ENCODE measurements around the gene UBL3. TPM values are rescaled to one million over a fixed set of nuclear protein-coding genes. Genes with fewer than 3 reads are reported as not detected.

UBL3 gene
- total RNA-seq, 2 experiments from 2014 or later, result 39.5 to 41.9 TPM

DNA sequence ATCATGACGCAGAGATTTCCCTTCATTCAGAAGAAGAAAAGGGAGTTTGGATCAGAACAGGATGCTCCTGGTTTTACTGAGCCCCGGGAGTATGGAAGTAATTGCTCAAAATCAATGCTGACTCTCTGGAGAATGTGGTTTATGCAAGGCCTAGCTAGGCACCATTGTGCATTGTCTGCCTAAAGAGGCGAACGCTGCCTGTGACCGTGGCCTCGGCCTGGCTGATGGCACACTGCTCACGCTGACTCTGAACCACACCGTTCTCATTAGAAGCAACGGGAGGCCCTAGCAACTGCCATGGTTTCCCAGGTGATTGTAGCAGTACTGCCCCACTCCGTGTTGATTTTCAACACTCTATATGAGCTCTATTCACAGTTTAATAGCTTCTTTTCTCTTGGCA, 41.7 kb upstream of the UBL3 start:
- no peak overlapping the region for H3K4me3 Mint-ChIP-seq
- intact Hi-C loops (cut with DNase I, micrococcal nuclease), result loop anchor here in 1 of 2 experiments (5.0 kb wide), 1 partner anchor 990 kb away; no protein-coding TSS in a partner anchor

DNA sequence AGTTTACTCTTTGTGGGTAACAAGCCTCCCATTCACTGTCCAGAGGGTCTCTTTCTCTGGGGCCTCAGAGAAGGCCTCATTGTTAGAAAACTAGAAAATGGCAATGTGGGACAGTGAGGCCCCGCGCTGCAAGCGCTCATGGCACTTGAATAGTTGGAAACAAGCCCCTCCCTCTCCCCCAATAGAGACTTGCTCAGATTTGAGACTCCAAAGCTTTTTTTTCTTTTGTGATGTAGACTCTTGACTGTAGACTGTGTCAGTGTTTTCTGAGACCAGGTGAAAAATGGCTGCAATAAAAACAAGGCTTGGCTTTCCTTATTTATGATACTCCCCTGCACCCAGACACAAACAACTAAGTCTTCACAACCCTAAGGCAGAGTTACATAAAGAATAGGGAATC, 38.7 kb upstream of the UBL3 start:
- Histone ChIP-seq H3K36me3 (ENCODE audit: insufficient read depth, low read length) (no peaks in the 10 kb centered on the region), H3K27ac (ENCODE audit: low read depth in 1 of 2, low read length in 2 of 2) (no peak overlapping the region), H3K9me3 (ENCODE audit: control insufficient read depth in 1 of 2, insufficient read depth in 1 of 2, low read length in 2 of 2) (no peaks in the 10 kb centered on the region), H3K27me3 (ENCODE audit: control insufficient read depth in 1 of 2, insufficient read depth in 2 of 2, low read length in 2 of 2) (no peaks in the 10 kb centered on the region), H3K4me3 (ENCODE audit: low read length) (no peak overlapping the region), H3K4me1 (ENCODE audit: insufficient read depth, low read length) (peaks cover 2% of the 10 kb centered on the region)
- POLR2A ChIA-PET, result no interaction called here
- no peak for DNase-seq
- Mint-ChIP-seq H3K36me3 (ENCODE audit: low read depth) (no peaks in the 10 kb centered on the region), H3K27ac (no peak overlapping the region), H3K4me1 (ENCODE audit: low read depth) (peaks cover 5% of the 10 kb centered on the region), H3K27me3 (no peaks in the 10 kb centered on the region), H3K4me3 (no peak overlapping the region), H3K9me3 (no peaks in the 10 kb centered on the region)
- CTCF ChIA-PET, result no interaction called here
- intact Hi-C loops (cut with DNase I, micrococcal nuclease), result no loop called here
- no peak for ATAC-seq (ENCODE audit: poor library complexity)
- TF ChIP-seq, protein P1, sequence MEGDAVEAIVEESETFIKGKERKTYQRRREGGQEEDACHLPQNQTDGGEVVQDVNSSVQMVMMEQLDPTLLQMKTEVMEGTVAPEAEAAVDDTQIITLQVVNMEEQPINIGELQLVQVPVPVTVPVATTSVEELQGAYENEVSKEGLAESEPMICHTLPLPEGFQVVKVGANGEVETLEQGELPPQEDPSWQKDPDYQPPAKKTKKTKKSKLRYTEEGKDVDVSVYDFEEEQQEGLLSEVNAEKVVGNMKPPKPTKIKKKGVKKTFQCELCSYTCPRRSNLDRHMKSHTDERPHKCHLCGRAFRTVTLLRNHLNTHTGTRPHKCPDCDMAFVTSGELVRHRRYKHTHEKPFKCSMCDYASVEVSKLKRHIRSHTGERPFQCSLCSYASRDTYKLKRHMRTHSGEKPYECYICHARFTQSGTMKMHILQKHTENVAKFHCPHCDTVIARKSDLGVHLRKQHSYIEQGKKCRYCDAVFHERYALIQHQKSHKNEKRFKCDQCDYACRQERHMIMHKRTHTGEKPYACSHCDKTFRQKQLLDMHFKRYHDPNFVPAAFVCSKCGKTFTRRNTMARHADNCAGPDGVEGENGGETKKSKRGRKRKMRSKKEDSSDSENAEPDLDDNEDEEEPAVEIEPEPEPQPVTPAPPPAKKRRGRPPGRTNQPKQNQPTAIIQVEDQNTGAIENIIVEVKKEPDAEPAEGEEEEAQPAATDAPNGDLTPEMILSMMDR (IDR thresholded peaks at IDR 0.05), result no peak

More for the DNA sequence above, 41.7 kb upstream of the UBL3 start:
- Histone ChIP-seq H3K4me3 (ENCODE audit: low read length) (no peak overlapping the region), H3K9me3 (ENCODE audit: control insufficient read depth in 1 of 2, insufficient read depth in 1 of 2, low read length in 2 of 2) (no peaks in the 10 kb centered on the region), H3K4me1 (ENCODE audit: insufficient read depth, low read length) (peaks cover 4% of the 10 kb centered on the region), H3K27me3 (ENCODE audit: control insufficient read depth in 1 of 2, insufficient read depth in 2 of 2, low read length in 2 of 2) (no peaks in the 10 kb centered on the region), H3K27ac (ENCODE audit: low read depth in 1 of 2, low read length in 2 of 2) (no peak overlapping the region), H3K36me3 (ENCODE audit: insufficient read depth, low read length) (no peaks in the 10 kb centered on the region)
- DNase-seq (no peak), ATAC-seq (ENCODE audit: poor library complexity) (no peak)
- Mint-ChIP-seq H3K27me3 (no peaks in the 10 kb centered on the region), H3K4me1 (ENCODE audit: low read depth) (peaks cover 5% of the 10 kb centered on the region), H3K27ac (no peak overlapping the region), H3K9me3 (no peaks in the 10 kb centered on the region), H3K36me3 (ENCODE audit: low read depth) (no peaks in the 10 kb centered on the region)
- POLR2A ChIA-PET, result interaction anchor here (1.6 kb wide), 1 partner anchor 42 kb away, joined by 3 read pairs; the partner anchor contains the start of gene UBL3
- CTCF ChIA-PET, result no interaction called here
- TF ChIP-seq, protein P1 (IDR thresholded peaks at IDR 0.05), result no peak

DNA sequence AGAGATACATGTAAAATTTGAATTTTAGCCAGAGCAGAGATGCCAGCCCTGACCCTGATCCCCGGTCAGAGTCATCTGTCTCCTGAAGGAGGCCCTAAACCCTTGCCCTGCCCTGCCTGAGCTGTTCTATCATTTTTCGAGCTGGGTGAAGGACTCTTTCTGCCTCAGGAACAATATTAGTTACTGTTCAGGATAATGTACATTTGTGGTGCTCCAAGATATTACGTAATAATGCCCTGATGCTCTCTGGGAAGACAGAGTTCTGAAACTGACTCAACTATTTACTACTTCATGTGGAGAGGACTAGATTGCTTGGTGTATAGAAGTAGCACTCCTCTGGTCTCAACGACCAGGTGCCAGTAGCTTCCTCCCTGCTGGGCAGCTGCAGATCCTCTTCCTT, 37.9 kb upstream of the UBL3 start:
- Histone ChIP-seq H3K36me3 (ENCODE audit: insufficient read depth, low read length) (no peaks in the 10 kb centered on the region), H3K4me1 (ENCODE audit: insufficient read depth, low read length) (no peaks in the 10 kb centered on the region), H3K4me3 (ENCODE audit: low read length) (no peak overlapping the region), H3K27me3 (ENCODE audit: control insufficient read depth in 1 of 2, insufficient read depth in 2 of 2, low read length in 2 of 2) (no peaks in the 10 kb centered on the region), H3K9me3 (ENCODE audit: control insufficient read depth in 1 of 2, insufficient read depth in 1 of 2, low read length in 2 of 2) (no peaks in the 10 kb centered on the region), H3K27ac (ENCODE audit: low read depth in 1 of 2, low read length in 2 of 2) (no peak overlapping the region)
- ChIA-PET POLR2A (no interaction called here), CTCF (no interaction called here)
- intact Hi-C loops (cut with DNase I, micrococcal nuclease), result no loop called here
- no peaks in the 10 kb centered on the region for H3K9me3 Mint-ChIP-seq
- no peaks in the 10 kb centered on the region for H3K27me3 Mint-ChIP-seq
- no peaks in the 10 kb centered on the region for H3K36me3 Mint-ChIP-seq (ENCODE audit: low read depth)
- no peak overlapping the region for H3K27ac Mint-ChIP-seq
- H3K4me3 Mint-ChIP-seq, result no peak overlapping the region
- DNase-seq (no peak), ATAC-seq (ENCODE audit: poor library complexity) (no peak)
- TF ChIP-seq, protein P1 (IDR thresholded peaks at IDR 0.05), result no peak
- peaks cover 5% of the 10 kb centered on the region for H3K4me1 Mint-ChIP-seq (ENCODE audit: low read depth)

Data from CD4-positive, alpha-beta T cell (primary cell).